HG02970 (cell line): ENCODE results near the gene C1GALT1C1.
A peak's percentile ranks its signal among the peaks of the same experiment; 100 is the strongest.
"Not testable (repeated sequence)": the region's sequence is repeated elsewhere in the genome, so short reads cannot be mapped to it uniquely, and the experiment has no call there.

Source experiments
- ATAC-seq: cut with Tn5 transposase; IDR thresholded peaks from one replicate; pipeline ENCODE4 v1.9.1; 2021; ENCODE audit warnings: mild to moderate bottlenecking, moderate library complexity, moderate number of reproducible peaks; ENCODE audit not compliant: unreplicated experiment, low FRiP score

Gene C1GALT1C1

GRCh38 chrX:120629667-120630537, at the start of gene C1GALT1C1:
TSS of gene C1GALT1C1 (minus strand) at chrX:120630054. CDS start at chrX:120627166, 2,888 bp downstream.
- ATAC-seq: peak; percentile 96

DNA sequence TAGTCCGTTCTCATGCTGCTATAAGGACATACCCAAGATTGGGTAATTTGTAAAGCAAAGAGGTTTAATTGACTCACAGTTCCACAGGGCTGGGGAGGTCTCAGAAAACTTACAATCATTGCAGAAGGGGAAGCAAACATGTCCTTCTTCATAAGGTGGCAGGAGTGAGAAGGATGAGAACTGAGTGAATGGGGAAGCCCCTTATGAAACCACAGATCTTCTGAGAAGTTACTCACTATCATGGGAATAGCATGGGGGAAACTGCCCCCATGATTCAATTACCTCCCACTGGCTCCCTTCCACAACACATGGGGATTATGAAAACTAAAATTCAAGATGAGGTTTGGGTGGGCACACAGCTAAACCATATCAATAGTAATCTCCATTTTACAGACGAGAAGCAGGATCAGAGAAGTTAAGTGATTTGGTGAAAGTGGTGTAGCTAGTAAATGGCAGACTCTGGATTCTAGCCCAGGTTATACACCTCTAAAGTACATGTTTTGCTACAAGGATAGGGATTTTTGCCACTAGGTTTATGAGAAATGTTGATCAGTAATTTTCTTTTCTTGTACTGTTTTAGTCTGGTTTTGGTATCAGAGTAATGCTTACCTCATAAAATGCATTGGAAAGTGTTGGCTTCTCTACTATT, 47.3 kb upstream of the C1GALT1C1 start:
- no peak for ATAC-seq

DNA sequence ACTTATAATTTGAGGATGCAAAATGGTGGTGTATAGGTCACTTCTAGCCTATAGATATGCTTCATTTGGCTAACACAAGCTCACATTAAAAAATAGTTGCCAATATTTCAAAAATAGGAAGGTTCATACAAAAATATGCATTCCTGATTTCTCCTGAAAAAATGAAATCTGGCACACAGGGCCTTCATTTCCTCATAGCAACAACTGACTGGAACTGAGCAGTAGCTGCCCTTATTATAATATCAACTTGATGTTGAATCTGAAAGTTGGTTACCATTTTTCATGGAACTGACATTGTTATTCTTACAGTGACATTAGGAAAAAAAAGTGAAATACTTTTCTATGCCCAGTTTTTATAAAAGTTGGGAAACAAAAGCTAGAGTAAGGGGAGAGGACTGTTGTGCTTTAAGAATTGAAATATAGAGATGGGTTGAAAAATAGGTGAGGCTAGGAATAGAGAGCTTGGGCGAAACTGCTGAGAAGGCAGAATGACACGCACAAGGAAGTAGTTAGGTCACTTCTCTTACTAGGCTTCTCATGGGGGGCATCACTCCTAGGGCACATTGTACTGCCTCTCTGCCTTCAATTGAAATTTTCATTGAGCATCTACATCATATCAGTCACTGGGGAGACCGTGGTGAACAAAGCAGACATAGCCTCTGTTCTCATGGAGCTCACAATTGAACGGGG, 43.1 kb upstream of the C1GALT1C1 start:
- ATAC-seq: no peak

DNA sequence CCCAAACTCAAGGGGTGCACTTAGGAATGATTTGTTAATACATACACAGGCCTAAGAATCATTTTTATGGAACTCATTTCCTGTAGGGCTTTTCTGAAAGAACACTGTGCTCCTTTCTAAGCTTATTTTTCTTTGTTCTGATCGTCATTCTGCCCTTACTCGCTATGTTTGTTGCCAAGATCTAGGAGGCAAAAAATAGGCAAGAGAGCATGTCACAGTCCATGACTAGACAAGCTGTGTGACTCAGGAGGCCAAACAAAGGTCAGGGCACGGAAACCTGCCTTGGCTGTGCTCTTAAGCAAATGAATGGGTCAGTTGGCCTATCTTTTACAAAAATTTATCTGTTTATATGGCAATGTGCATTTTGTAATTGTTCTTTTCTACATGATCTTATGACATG, 42.5 kb upstream of the C1GALT1C1 start:
- ATAC-seq: no peak

GRCh38 chrX:120671963-120672362, 42.1 kb upstream of the C1GALT1C1 start:
- no peak for ATAC-seq

GRCh38 chrX:120668357-120668756, 38.5 kb upstream of the C1GALT1C1 start:
- ATAC-seq: no peak

GRCh38 chrX:120664535-120664934, 34.7 kb upstream of the C1GALT1C1 start:
- ATAC-seq: not testable (repeated sequence)

- ATAC-seq: no peak
Measured at GRCh38 chrX:120664081-120664480, 34.2 kb upstream of the C1GALT1C1 start.

DNA sequence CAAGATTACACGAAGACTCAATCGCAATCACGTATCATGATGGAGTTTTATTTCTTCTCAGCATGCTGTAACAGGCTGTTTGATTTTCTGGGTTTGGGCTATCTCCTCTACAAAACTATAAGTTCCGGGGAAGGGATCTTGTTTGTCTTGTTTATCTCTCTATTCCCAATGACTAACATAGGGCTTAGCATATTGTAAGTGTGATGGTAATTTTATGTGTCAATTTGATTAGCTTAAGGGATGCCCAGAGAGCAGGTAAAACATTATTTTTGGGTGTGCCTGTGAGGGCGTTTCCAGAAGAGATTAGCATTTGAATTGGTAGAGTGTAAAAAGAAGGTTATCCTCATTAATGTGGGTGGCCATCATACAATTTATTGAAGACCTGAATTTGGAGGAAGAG, 32.8 kb upstream of the C1GALT1C1 start:
- ATAC-seq: no peak

DNA sequence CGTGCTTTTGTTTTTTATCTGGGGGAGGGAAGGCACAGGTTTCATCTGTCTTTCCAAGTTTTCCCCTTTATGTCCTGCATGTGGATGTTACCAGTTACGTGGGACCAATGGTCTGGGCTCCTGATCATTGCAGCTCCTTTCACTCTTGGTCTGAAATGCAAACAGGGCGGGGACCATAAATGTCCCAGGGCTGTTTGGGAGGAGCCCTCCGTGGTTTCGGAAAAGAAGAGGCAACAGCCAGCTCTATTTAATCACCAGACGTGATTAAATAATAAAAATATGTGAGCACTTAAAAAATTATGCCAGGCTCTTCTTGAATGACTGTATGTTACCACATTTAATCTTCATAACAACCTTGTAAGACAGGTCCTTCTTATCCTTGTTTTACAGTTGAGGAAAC, 30.8 kb upstream of the C1GALT1C1 start:
- ATAC-seq: no peak

- ATAC-seq: no peak
Measured at GRCh38 chrX:120653000-120653399, 23.1 kb upstream of the C1GALT1C1 start.

GRCh38 chrX:120652256-120652655, 22.4 kb upstream of the C1GALT1C1 start:
- not testable (repeated sequence) for ATAC-seq

- no peak for ATAC-seq
Measured at GRCh38 chrX:120647127-120647526, 17.3 kb upstream of the C1GALT1C1 start.

- ATAC-seq: no peak
Measured at GRCh38 chrX:120642871-120643270, 13.0 kb upstream of the C1GALT1C1 start.

GRCh38 chrX:120638619-120639018, 8.8 kb upstream of the C1GALT1C1 start:
- no peak for ATAC-seq

- no peak for ATAC-seq
Measured at GRCh38 chrX:120625371-120625770, 4.5 kb downstream of the C1GALT1C1 start.

GRCh38 chrX:120617996-120618630, 11.7 kb downstream of the C1GALT1C1 start:
- ATAC-seq: no peak

- ATAC-seq: no peak
Measured at GRCh38 chrX:120614816-120615215, 15.0 kb downstream of the C1GALT1C1 start.

DNA sequence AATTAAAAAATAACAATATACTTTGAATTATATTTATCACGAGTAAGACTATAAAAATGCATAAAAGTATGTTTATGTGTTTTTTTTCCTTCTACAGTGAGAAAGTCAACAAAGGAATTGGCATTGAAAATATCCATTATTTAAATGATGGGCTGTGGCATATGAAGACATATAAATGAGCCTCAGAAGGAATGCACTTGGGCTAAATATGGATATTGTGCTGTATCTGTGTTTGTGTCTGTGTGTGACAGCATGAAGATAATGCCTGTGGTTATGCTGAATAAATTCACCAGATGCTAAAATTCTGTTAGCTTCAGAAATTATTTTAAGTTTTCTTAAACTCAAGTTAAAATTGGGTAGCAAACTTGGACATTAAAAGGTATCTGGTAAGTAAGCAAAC, 17.8 kb downstream of the C1GALT1C1 start:
- no peak for ATAC-seq

DNA sequence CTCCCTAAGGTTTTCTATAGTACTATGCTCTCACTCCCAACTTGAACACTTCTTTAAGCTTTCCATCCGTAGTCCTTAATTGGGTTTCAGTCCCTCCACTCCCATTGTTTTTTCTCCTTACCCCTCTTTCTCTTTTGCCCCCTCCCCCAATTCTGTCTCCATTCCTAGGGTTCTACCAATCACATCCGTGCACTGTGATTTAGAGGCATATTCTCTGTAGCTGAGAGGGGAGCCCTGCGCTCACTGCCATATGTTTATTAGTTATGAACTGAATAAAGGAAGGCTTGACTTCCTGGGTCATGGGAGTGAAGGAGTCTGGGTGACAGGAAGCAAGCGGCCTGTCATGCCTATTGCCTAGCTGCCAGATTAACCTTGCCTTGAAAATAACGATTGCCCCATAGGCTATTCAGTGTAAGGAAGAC, 25.5 kb downstream of the C1GALT1C1 start:
- no peak for ATAC-seq
